ENCODE data around the gene ZBTB26.

- TF ChIP-seq POLR2A (IDR thresholded peaks at IDR 0.05) (no peak), CTCF (IDR thresholded peaks at IDR 0.05) (no peak), EP300 (IDR thresholded peaks at IDR 0.05) (no peak), POLR2AphosphoS5 (IDR thresholded peaks at IDR 0.05) (no peak)
Observed at GRCh38 chr9:122946461-122947005, 15.2 kb upstream of the ZBTB26 start.

Data from gastroesophageal sphincter (tissue), 3 donors.